Measurements from ENCODE around the gene CFAP65. TPM values are rescaled to one million over a fixed set of nuclear protein-coding genes. Genes with fewer than 3 reads are reported as not detected.

The CFAP65 gene
- total and polyA plus RNA-seq, 2 of the 4 experiments (the other 2 are of a cell fraction), result not detected

DNA sequence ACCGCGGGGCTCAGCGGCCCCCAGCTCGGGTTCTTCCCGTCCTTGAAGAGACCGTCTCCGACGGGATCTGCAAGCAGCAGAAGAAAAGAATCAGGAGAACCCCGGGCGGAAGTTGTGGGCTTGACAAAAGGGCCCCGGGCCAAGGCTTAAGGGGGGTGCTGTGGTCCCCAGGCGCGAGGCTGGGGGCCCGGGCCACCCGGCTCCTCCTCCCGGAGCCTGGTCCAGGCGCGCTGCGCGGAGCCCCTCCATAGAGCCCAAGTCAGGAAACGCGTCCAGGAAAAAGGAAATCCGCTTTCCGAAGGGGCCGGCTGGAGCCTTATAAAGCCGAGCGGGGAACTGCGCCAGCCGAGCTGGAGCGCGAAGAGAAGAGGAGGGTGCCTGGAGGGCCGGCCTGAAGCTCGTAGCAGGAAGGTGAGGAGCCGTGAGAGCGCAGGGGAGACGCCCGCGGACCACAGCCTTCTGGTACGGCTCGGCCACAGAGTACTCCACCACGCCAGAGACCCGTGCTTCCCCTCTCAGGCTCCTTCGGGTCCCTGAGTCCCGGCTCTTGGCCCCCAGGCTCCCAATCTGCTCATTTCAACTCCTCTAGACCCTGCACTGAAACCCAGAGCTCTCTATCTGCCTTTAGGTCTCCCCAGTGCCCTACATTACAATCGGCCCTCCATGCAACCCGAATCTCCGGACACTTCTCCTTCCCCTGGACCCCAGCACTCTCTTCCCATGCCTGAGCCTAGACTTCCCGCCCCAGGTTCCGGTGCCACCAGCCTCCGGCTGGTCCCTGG lies 56.9 kb downstream of the CFAP65 start:
- ATAC-seq (ENCODE audit: low read depth) (no peak), DNase-seq (no peak)
- CTCF ChIA-PET, result no interaction called here
- H3K18ac ChIP-seq (ENCODE audit: low read depth, low read length), result no peak overlapping the region
- no peak overlapping the region for H4K91ac ChIP-seq (ENCODE audit: insufficient read depth, low read depth, low read length)
- no peak overlapping the region for H3K4me3 ChIP-seq (ENCODE audit: insufficient read depth, low read depth, low read length)
- H2AFZ ChIP-seq (replicated peaks; ENCODE audit: low read length, poor library complexity), result no peak overlapping the region
- H3K9ac ChIP-seq (ENCODE audit: low read depth, low read length), result no peak overlapping the region
- no peaks in the 10 kb centered on the region for H3K9me3 ChIP-seq (ENCODE audit: control insufficient read depth, insufficient read depth, low read length)
- WGBS, 2 experiments (ENCODE audit: extremely low coverage in 2 of 2, insufficient read length in 1 of 2), result 0% methylated on average over 10 of the region's 50 CpGs; no CpG with 5 or more reads in 1 of the 2 experiments
- in situ Hi-C loops (cut with MboI; ENCODE audit: low sequenced_read_pairs), result no loop called here
- no peak overlapping the region for H3K14ac ChIP-seq (replicated peaks; ENCODE audit: low read depth, low read length)
- H3K23ac ChIP-seq (ENCODE audit: low read depth, low read length), result no peak overlapping the region
- H3K9me1 ChIP-seq (ENCODE audit: insufficient read depth, low read length), result no peaks in the 10 kb centered on the region; the same call in 1 of the 2 replicates
- no peak overlapping the region for H2BK15ac ChIP-seq (ENCODE audit: low read depth, low read length)
- H3K4me1 ChIP-seq (ENCODE audit: control insufficient read depth, insufficient read depth, low read length), result 0 out of 2 replicates have a peak, but pooled peaks cover 2% of the 10 kb centered on the region
- no peak overlapping the region for H3K4ac ChIP-seq (ENCODE audit: low read depth, low read length)
- H3K27ac ChIP-seq (ENCODE audit: insufficient read depth, low read length), result no peak overlapping the region
- no peaks in the 10 kb centered on the region for H3K36me3 ChIP-seq (ENCODE audit: control insufficient read depth, insufficient read depth, low read length)
- no peaks in the 10 kb centered on the region for H3K79me1 ChIP-seq (ENCODE audit: low read depth in 1 of 2, low read length in 2 of 2)
- TF ChIP-seq, protein P1, sequence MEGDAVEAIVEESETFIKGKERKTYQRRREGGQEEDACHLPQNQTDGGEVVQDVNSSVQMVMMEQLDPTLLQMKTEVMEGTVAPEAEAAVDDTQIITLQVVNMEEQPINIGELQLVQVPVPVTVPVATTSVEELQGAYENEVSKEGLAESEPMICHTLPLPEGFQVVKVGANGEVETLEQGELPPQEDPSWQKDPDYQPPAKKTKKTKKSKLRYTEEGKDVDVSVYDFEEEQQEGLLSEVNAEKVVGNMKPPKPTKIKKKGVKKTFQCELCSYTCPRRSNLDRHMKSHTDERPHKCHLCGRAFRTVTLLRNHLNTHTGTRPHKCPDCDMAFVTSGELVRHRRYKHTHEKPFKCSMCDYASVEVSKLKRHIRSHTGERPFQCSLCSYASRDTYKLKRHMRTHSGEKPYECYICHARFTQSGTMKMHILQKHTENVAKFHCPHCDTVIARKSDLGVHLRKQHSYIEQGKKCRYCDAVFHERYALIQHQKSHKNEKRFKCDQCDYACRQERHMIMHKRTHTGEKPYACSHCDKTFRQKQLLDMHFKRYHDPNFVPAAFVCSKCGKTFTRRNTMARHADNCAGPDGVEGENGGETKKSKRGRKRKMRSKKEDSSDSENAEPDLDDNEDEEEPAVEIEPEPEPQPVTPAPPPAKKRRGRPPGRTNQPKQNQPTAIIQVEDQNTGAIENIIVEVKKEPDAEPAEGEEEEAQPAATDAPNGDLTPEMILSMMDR (conservative IDR thresholded peaks at IDR 0.05; ENCODE audit: low read depth, low read length), result no peak
- TF ChIP-seq MAFK (IDR thresholded peaks at IDR 0.05; ENCODE audit: low read depth, low read length) (no peak), CEBPB (IDR thresholded peaks at IDR 0.05; ENCODE audit: low read depth, low read length) (no peak), NFE2L2 (IDR thresholded peaks at IDR 0.05; ENCODE audit: low read depth, low read length) (no peak), CHD1 (IDR thresholded peaks at IDR 0.05; ENCODE audit: low read depth, low read length) (no peak), POLR2A (IDR thresholded peaks at IDR 0.05; ENCODE audit: low read depth, low read length) (no peak), FOS (IDR thresholded peaks at IDR 0.05; ENCODE audit: low read depth, low read length) (no peak), MAZ (IDR thresholded peaks at IDR 0.05; ENCODE audit: borderline replicate concordance, low read depth, low read length) (no peak), RCOR1 (IDR thresholded peaks at IDR 0.05; ENCODE audit: insufficient replicate concordance, low read length) (no peak), MXI1 (IDR thresholded peaks at IDR 0.05; ENCODE audit: borderline replicate concordance, low read depth, low read length) (no peak), RFX5 (IDR thresholded peaks at IDR 0.05; ENCODE audit: low read depth, low read length) (no peak), RAD21 (IDR thresholded peaks at IDR 0.05; ENCODE audit: low read length) (no peak), SMC3 (IDR thresholded peaks at IDR 0.05; ENCODE audit: low read depth, low read length) (no peak)
- TF ChIP-seq, protein P2, sequence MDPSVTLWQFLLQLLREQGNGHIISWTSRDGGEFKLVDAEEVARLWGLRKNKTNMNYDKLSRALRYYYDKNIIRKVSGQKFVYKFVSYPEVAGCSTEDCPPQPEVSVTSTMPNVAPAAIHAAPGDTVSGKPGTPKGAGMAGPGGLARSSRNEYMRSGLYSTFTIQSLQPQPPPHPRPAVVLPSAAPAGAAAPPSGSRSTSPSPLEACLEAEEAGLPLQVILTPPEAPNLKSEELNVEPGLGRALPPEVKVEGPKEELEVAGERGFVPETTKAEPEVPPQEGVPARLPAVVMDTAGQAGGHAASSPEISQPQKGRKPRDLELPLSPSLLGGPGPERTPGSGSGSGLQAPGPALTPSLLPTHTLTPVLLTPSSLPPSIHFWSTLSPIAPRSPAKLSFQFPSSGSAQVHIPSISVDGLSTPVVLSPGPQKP (IDR thresholded peaks at IDR 0.05; ENCODE audit: borderline replicate concordance, low read depth, low read length), result no peak
- TF ChIP-seq, protein P3, sequence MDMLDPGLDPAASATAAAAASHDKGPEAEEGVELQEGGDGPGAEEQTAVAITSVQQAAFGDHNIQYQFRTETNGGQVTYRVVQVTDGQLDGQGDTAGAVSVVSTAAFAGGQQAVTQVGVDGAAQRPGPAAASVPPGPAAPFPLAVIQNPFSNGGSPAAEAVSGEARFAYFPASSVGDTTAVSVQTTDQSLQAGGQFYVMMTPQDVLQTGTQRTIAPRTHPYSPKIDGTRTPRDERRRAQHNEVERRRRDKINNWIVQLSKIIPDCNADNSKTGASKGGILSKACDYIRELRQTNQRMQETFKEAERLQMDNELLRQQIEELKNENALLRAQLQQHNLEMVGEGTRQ (IDR thresholded peaks at IDR 0.05; ENCODE audit: low read depth, low read length), result no peak
- dilution Hi-C loops (cut with HindIII; ENCODE audit: low sequenced_read_pairs, unreplicated experiment), result no loop called here
- H2BK20ac ChIP-seq (ENCODE audit: low read depth, low read length), result no peak overlapping the region
- no peak overlapping the region for H3K56ac ChIP-seq (ENCODE audit: extremely low read depth, insufficient read depth, low read length)
- no peak overlapping the region for H2BK5ac ChIP-seq (ENCODE audit: low read depth, low read length, poor library complexity, severe bottlenecking)
- BruUV-seq (replicated peaks), result no TSS peak
- H3K4me2 ChIP-seq (ENCODE audit: low read depth, low read length), result no peak overlapping the region
- POLR2A ChIA-PET (ENCODE audit: unreplicated experiment), result no interaction called here
- no peak overlapping the region for H4K5ac ChIP-seq (ENCODE audit: low read depth, low read length)
- peaks cover 3% of the 10 kb centered on the region; the same call in 1 of the 2 replicates for H4K20me1 ChIP-seq (ENCODE audit: insufficient read depth, low read length)
- H4K8ac ChIP-seq (ENCODE audit: low read depth in 2 of 2, low read length in 2 of 2), result no peak overlapping the region
- H2AK5ac ChIP-seq (ENCODE audit: low read depth, low read length), result no peak overlapping the region
- peaks cover 84% of the 10 kb centered on the region for H3K27me3 ChIP-seq (ENCODE audit: control insufficient read depth, insufficient read depth, low read length)
- no peak overlapping the region for H2AK9ac ChIP-seq (replicated peaks; ENCODE audit: low read depth, low read length, poor library complexity)
- no peak overlapping the region for H2BK120ac ChIP-seq (ENCODE audit: low read depth, low read length)
- intact Hi-C loops (cut with micrococcal nuclease), result no loop called here

Data from IMR-90 (cell line).